Measurements from ENCODE around the gene NT5E.

Gene NT5E

DNA sequence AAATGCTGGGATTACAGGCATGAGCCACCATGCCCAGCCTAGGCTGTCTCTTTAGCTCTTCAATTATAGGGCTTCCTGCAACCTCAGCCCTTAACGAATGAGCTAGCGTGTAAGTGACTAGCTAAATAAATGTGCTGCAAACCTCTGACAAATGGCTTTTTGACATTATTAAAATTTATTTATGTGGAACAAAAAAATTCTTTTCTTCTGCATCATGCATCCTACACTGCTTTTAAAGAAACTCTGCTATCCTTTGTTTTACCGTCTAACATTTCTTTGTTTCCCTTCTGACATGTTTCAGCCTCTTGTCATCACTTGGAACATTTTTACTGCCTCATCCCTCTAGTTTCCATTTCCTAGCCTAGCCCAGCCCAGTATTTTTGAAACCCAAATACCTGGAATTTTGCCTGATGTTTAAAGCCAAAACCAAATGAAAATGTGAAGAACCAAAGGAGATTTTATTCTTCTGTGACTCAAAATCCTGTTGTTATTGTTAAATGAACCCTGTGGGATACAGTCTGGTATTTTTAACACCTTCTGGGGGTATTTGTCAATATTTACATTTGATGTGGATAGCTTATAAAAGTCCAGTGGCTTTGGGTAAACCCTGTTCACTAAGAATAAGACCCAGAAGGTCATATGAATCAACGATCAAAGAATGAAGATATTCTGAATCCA, 9.5 kb downstream of the NT5E start:
- in situ Hi-C loops (cut with MboI; ENCODE audit: low sequenced_read_pairs) = no loop called here

DNA sequence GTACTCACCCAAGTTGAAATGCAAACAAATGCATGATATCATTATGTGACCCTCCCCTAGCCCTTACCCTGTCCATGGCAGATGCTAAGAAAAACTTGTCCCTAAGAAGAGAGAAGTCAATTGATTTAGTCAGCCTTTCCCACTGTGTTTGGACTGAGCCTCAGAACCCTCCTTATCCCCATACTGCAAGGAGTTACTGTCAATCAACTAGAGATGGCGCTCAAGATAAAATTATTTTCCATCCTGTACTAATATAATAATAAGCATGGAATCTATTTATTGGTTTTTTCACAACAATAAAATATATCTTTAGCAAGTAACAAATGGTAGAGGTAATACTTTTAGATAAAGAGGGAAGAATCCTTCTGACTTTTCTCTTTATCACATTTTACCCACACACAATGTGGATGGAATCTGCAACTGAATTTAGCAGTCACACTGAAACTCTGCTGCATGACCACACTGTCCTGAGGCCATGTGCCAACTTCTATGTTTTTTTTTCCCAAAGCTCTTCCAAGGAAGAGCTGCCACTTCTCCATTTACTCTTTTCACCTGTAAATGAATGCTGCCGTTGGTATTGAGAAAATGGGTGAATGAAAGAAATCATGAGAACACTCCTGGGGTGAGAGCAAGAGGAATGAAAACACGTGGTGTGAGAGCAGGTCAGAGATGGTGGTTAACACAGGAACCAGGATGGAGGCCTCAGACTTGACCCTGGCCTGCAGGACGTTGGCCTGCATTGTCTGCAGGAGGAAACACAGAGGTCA, 10.5 kb downstream of the NT5E start:
- in situ Hi-C loops (cut with MboI; ENCODE audit: low sequenced_read_pairs) = no loop called here

DNA sequence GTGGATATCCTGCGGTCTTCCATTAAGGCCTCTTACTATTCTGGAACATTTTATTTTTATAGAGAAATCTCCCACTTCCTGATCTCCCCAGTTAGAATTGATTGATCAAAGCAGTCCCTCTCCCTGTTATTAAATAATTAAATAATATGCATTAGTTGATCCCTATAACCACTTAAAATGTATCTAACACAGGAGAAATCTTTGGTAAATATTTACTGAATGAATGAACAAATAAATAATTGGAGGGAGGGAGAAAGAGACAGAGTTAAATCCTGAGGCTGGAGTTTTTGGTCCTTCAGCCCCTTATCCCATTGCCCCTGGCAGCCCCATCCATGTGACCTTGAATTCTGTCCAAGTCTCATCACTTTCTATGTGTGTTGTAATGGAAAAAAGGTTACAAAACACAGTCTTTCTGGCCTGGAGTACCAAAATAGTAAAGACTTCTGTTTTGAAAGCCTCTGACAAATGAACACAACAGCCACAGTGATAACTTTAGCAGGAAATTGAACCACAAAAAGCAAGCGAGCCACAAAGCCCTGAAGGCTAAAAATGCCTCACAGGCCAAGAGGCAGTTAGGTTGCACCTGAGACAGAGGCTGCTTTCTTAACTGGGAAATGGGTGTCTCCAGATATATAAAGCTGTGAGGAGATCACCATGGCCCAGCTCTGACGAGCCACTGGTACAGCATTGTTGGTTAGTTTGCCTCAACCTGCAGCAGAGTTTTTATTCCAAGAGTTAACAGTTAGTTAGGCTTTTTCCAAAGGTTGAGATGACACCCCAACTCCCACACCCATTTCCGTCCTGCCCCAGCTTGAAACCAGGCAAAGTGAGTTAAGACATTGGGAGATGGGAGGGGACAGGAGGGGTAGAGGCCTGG, 11.3 kb downstream of the NT5E start:
- in situ Hi-C loops (cut with MboI; ENCODE audit: low sequenced_read_pairs) = no loop called here

GRCh38 chr6:85461798-85462170, 11.9 kb downstream of the NT5E start:
- in situ Hi-C loops (cut with MboI; ENCODE audit: low sequenced_read_pairs) = no loop called here

- in situ Hi-C loops (cut with MboI; ENCODE audit: low sequenced_read_pairs) = no loop called here
These were observed 12.8 kb downstream of the NT5E start for GRCh38 chr6:85462673-85463072.

- in situ Hi-C loops (cut with MboI; ENCODE audit: low sequenced_read_pairs) = no loop called here
These were observed 13.9 kb downstream of the NT5E start for GRCh38 chr6:85463621-85464259.

GRCh38 chr6:85464260-85464644, 14.4 kb downstream of the NT5E start:
- in situ Hi-C loops (cut with MboI; ENCODE audit: low sequenced_read_pairs) = no loop called here

GRCh38 chr6:85464722-85465150, 14.9 kb downstream of the NT5E start:
- in situ Hi-C loops (cut with MboI; ENCODE audit: low sequenced_read_pairs) = no loop called here

- in situ Hi-C loops (cut with MboI; ENCODE audit: low sequenced_read_pairs) = no loop called here
These were observed 15.9 kb downstream of the NT5E start for GRCh38 chr6:85465762-85466161.

DNA sequence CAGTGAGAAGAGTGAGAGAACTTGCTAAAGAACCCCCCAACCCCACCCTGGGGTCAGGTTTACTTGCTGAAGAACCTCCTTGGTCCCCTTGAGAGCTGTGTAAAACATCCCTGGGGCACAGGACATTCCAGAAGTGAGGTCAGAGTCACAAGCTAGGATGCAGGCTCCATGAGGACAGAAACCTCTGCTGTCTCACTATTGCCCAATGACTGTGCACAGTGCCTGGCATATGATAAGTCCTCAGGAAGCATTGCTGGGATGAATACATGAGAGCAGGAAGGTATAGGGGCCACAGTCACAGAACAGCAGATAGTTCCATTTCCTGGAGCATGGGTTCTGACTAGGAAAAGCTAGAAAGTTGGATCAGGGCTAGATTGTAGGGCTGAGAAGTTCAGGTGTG, 18.4 kb downstream of the NT5E start:
- in situ Hi-C loops (cut with MboI; ENCODE audit: low sequenced_read_pairs) = no loop called here

DNA sequence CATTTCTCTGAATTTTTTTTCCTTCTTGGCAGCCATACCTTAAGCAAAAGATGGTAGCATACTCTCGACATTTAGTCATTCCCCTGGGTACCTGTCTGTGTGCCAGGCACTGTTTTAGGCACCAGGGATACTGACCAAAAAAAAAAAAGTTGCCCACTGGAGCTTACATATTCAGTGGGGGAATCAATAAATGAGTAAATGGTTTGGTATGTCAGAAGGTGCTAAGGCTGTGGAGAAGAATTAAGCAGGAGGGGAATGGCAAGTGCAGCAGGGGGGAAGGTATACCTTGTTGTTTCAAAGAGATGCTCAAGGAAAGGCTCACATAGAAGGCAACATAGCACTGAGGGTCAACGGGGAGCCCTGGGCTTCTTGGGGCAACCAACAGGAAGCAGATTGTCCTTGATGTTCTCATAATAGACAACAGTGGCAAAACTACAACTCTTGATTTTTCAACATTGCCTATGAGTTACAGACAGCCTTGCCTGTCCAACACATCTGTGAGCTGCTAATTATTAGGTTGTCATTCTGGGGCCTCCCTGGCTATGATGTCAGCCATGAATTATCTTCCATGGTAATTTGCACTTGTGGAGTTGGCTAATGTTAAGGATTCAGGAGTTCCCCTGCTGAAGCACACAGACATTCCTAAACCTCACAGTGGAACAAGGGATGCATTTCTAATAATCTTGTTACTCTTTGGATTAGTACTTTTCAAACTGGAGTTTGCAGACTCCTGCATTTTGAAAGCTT, 19.6 kb downstream of the NT5E start:
- in situ Hi-C loops (cut with MboI; ENCODE audit: low sequenced_read_pairs) = no loop called here

- in situ Hi-C loops (cut with MboI; ENCODE audit: low sequenced_read_pairs) = no loop called here
These were observed 20.1 kb downstream of the NT5E start for GRCh38 chr6:85470023-85470410.

DNA sequence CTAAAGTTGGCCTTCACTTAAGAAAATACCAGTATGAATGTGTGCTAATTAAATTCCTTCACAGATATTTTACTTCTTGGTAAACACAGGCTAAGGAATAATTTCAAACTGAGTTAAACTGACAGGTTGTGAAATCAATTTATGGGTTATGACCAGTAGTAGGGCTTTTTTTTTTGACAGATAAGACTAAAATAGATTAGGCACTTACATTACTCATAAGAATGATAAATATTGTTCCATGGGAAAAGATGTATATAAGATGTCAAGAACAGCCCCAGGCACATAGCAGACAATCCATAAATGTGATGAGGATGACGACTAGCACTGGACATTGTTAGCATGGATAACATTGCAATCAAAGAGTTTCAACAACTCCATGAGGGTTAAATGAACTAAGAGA, 22.9 kb downstream of the NT5E start:
- in situ Hi-C loops (cut with MboI; ENCODE audit: low sequenced_read_pairs) = no loop called here

GRCh38 chr6:85473748-85474147, 23.9 kb downstream of the NT5E start:
- in situ Hi-C loops (cut with MboI; ENCODE audit: low sequenced_read_pairs) = no loop called here

- in situ Hi-C loops (cut with MboI; ENCODE audit: low sequenced_read_pairs) = no loop called here
These were observed 26.6 kb downstream of the NT5E start for GRCh38 chr6:85476532-85476931.

DNA sequence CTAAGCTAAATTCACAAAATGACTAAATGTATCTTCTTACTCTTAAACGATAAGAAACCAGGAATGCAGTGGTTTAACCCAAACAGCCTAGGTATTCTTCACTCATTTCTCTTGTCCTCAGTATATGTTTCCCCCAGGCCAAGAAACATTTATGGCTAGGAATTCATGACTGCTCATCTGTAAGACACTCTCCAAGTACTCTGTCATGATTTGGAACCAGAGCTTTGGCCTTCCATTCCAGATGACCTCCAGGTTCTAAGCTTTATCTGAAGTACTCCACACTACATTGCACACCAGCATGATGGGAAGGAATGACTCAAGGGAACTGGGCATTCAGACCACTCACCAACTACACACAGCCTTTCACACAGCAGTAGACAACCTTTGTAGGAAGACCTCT, 29.3 kb downstream of the NT5E start:
- in situ Hi-C loops (cut with MboI; ENCODE audit: low sequenced_read_pairs) = no loop called here

GRCh38 chr6:85482206-85482904, 32.5 kb downstream of the NT5E start:
- in situ Hi-C loops (cut with MboI; ENCODE audit: low sequenced_read_pairs) = loop anchor here (10.0 kb wide), 1 partner anchor 128 kb away; no protein-coding TSS in a partner anchor

DNA sequence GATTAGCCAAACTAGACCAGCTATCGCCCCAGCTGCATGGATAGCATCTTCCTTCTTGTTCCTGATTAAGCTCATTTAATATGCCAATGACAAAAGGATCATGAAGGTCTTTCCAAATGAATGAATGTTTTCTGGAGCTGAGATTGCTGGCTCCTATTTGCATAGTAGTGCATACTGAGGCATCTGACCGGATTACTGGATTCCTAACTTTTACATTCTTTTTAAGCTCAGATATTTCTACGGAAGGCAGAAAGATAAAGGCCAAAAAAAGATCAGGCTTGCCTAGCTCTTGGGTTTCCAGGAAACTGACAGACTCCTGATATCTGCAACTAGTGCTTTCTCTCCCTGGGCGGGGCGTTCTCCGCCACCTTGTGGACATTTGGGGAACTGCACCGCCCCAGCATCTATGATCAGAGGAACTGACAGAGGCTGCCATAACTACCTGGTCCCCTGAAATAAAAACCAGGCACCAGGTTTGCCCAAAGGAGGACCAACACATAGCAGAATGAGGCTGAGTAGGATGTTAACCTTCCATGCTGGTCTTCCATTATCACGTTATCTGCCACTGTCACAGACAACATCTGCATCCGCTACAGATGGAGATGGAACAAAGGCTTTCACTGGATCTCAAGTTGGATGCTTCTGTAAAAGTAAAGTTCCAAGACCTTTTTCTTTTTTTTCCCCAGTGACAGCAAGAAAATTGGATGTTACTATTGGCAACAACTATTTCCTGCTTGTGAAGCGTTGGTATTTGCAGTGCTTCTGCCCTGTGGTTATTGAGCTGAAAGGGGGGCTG, 33.2 kb downstream of the NT5E start:
- in situ Hi-C loops (cut with MboI; ENCODE audit: low sequenced_read_pairs) = loop anchor here (10.0 kb wide), 1 partner anchor 128 kb away; no protein-coding TSS in a partner anchor

DNA sequence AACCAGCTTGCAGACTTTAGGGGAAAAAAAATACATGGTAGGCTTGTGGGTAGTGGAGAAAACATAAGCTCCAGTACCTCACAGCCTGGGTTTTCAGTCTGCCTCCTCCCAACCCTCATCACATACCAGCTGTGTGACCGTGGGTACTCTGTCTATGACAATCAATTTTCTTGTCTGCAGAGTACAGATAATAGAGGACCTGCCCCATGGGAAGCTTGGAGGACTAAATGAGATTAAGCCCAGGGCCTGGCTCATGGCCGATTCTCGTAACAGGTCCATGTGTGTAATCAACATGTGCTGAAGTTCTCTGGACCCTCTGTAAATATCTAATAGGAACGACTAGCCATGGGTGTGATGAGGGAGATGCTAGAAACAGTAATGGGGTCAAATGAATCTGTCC, 34.0 kb downstream of the NT5E start:
- in situ Hi-C loops (cut with MboI; ENCODE audit: low sequenced_read_pairs) = loop anchor here (10.0 kb wide), 1 partner anchor 129 kb away; no protein-coding TSS in a partner anchor
